ENCODE results near the gene ALX4.

The ALX4 gene

GRCh38 chr11:44351006-44351660 lies 41.2 kb upstream of the ALX4 start:
- Histone ChIP-seq H3F3A (ENCODE audit: insufficient read depth, low read length) (no peaks in the 10 kb centered on the region), H3K4me3 (ENCODE audit: low read length) (no peak overlapping the region), H3K27ac (ENCODE audit: low read length) (no peak overlapping the region), H3K79me2 (ENCODE audit: low read length) (no peaks in the 10 kb centered on the region), H3K36me3 (replicated peaks; ENCODE audit: insufficient read depth, low read length) (no peaks in the 10 kb centered on the region), H3K27me3 (replicated peaks; ENCODE audit: insufficient read depth, low read length) (no peaks in the 10 kb centered on the region), H3K4me1 (ENCODE audit: low read length) (no peaks in the 10 kb centered on the region), H3K9ac (ENCODE audit: low read length) (no peak overlapping the region), H3K9me2 (replicated peaks; ENCODE audit: insufficient read depth, low read length) (no peaks in the 10 kb centered on the region), H3K4me2 (ENCODE audit: low read depth, low read length) (no peak overlapping the region), H4K20me1 (ENCODE audit: insufficient read depth, low read length) (no peaks in the 10 kb centered on the region), H2AFZ (ENCODE audit: low read length) (no peak overlapping the region), H3K9me3 (replicated peaks; ENCODE audit: insufficient read depth, low read length) (no peaks in the 10 kb centered on the region)
- no peak for TF ChIP-seq EZH2 (optimal IDR thresholded peaks at IDR 0.05; ENCODE audit: low read depth, low read length)
- TF ChIP-seq EZH2phosphoT487 (IDR thresholded peaks at IDR 0.05; ENCODE audit: low read length): no peak
- TF ChIP-seq CTCF (IDR thresholded peaks at IDR 0.05; ENCODE audit: low read length): no peak
- DNase-seq: no peak

GRCh38 chr11:44349328-44349727 lies 39.4 kb upstream of the ALX4 start:
- no peak for TF ChIP-seq EZH2 (optimal IDR thresholded peaks at IDR 0.05; ENCODE audit: low read depth, low read length)
- no peak for TF ChIP-seq CTCF (IDR thresholded peaks at IDR 0.05; ENCODE audit: low read length)
- no peak for TF ChIP-seq EZH2phosphoT487 (IDR thresholded peaks at IDR 0.05; ENCODE audit: low read length)
- Histone ChIP-seq H3K27ac (ENCODE audit: low read length) (no peak overlapping the region), H3K9me3 (replicated peaks; ENCODE audit: insufficient read depth, low read length) (no peaks in the 10 kb centered on the region), H3K4me1 (ENCODE audit: low read length) (no peaks in the 10 kb centered on the region), H2AFZ (ENCODE audit: low read length) (no peak overlapping the region), H3K36me3 (replicated peaks; ENCODE audit: insufficient read depth, low read length) (no peaks in the 10 kb centered on the region), H3K4me3 (ENCODE audit: low read length) (no peak overlapping the region), H3K9ac (ENCODE audit: low read length) (no peak overlapping the region), H3K27me3 (replicated peaks; ENCODE audit: insufficient read depth, low read length) (no peaks in the 10 kb centered on the region), H3K4me2 (ENCODE audit: low read depth, low read length) (no peak overlapping the region), H3K79me2 (ENCODE audit: low read length) (no peaks in the 10 kb centered on the region), H4K20me1 (ENCODE audit: insufficient read depth, low read length) (no peaks in the 10 kb centered on the region), H3F3A (ENCODE audit: insufficient read depth, low read length) (no peaks in the 10 kb centered on the region), H3K9me2 (replicated peaks; ENCODE audit: insufficient read depth, low read length) (no peaks in the 10 kb centered on the region)
- no peak for DNase-seq

GRCh38 chr11:44348721-44349120 lies 38.8 kb upstream of the ALX4 start:
- Histone ChIP-seq H3K4me2 (ENCODE audit: low read depth, low read length) (no peak overlapping the region), H3K4me3 (ENCODE audit: low read length) (no peak overlapping the region), H3K27me3 (replicated peaks; ENCODE audit: insufficient read depth, low read length) (no peaks in the 10 kb centered on the region), H3K9me2 (replicated peaks; ENCODE audit: insufficient read depth, low read length) (no peaks in the 10 kb centered on the region), H4K20me1 (ENCODE audit: insufficient read depth, low read length) (no peaks in the 10 kb centered on the region), H2AFZ (ENCODE audit: low read length) (no peak overlapping the region), H3K27ac (ENCODE audit: low read length) (no peak overlapping the region), H3F3A (ENCODE audit: insufficient read depth, low read length) (no peaks in the 10 kb centered on the region), H3K36me3 (replicated peaks; ENCODE audit: insufficient read depth, low read length) (no peaks in the 10 kb centered on the region), H3K9ac (ENCODE audit: low read length) (no peak overlapping the region), H3K79me2 (ENCODE audit: low read length) (no peaks in the 10 kb centered on the region), H3K9me3 (replicated peaks; ENCODE audit: insufficient read depth, low read length) (no peaks in the 10 kb centered on the region), H3K4me1 (ENCODE audit: low read length) (no peaks in the 10 kb centered on the region)
- TF ChIP-seq EZH2phosphoT487 (IDR thresholded peaks at IDR 0.05; ENCODE audit: low read length): no peak
- no peak for TF ChIP-seq EZH2 (optimal IDR thresholded peaks at IDR 0.05; ENCODE audit: low read depth, low read length)
- TF ChIP-seq CTCF (IDR thresholded peaks at IDR 0.05; ENCODE audit: low read length): no peak
- no peak for DNase-seq

All from MM.1S (cell line).